Small intestine (tissue), 7 donors: ENCODE data around the gene CARD14. TPM values are rescaled to one million over a fixed set of nuclear protein-coding genes. Genes with fewer than 3 reads are reported as not detected.

Source experiments
- DNase-seq, 2 donors: peaks; one replicate each; pipeline versions ENCODE4 v3.0.0 to v3.0.0-alpha.2; 2013
- FAIRE-seq: peaks from 2 replicates; lab custom pipeline; 2012; peaks lifted over from hg19 to GRCh38; lab: Jason Lieb, UNC
- H3K27ac ChIP-seq, 3 donors: one replicate each; pipeline ENCODE4 v1.5.1; 2013; ENCODE audit warnings: low read length in 2 of 3, mild to moderate bottlenecking in 2 of 3, control low read depth in 1 of 3, inconsistent platforms in 1 of 3, low read depth in 1 of 3, moderate library complexity in 1 of 3
- H3K27me3 ChIP-seq, 3 donors: one replicate each; pipeline ENCODE4 v1.6.1; 2013; ENCODE audit warnings: low read length in 3 of 3, inconsistent platforms in 1 of 3; ENCODE audit not compliant: control insufficient read depth in 3 of 3, insufficient read depth in 3 of 3
- H3K36me3 ChIP-seq, 3 donors: one replicate each; pipeline ENCODE4 v1.6.1; 2013; ENCODE audit warnings: low read length in 3 of 3, inconsistent platforms in 1 of 3, low read depth in 1 of 3, mild to moderate bottlenecking in 1 of 3, moderate library complexity in 1 of 3; ENCODE audit not compliant: control insufficient read depth in 3 of 3, insufficient read depth in 2 of 3
- H3K4me1 ChIP-seq, 3 donors: one replicate each; pipeline ENCODE4 v1.6.1; 2013; ENCODE audit warnings: low read length in 2 of 3, inconsistent platforms in 1 of 3, low read depth in 1 of 3, mild to moderate bottlenecking in 1 of 3, moderate library complexity in 1 of 3; ENCODE audit not compliant: control insufficient read depth in 3 of 3, insufficient read depth in 2 of 3
- H3K4me3 ChIP-seq, 3 donors: one replicate each; pipeline ENCODE4 v1.5.1; 2013; ENCODE audit warnings: low read length in 3 of 3, control low read depth in 1 of 3, inconsistent platforms in 1 of 3, low read depth in 1 of 3, mild to moderate bottlenecking in 1 of 3, moderate library complexity in 1 of 3
- H3K9me3 ChIP-seq, 2 donors: one replicate each; pipeline ENCODE4 v1.6.1; 2013; ENCODE audit warnings: low read depth in 1 of 2, low read length in 1 of 2; ENCODE audit not compliant: control insufficient read depth in 2 of 2, insufficient read depth in 1 of 2
- WGBS, 3 donors: extraction: QIAGEN DNeasy Blood & Tissue Kit; methylation state at CpG; one replicate each; pipeline ENCODE4 v1.1.7; 2013; 5-methylcytosine and 5-hydroxymethylcytosine counted together
- polyA plus RNA-seq, 4 donors: library from polyadenylated mRNA; stranded (reverse) in 3 of 4; unstranded in 1 of 4; fragments of 200-250 nt in 3 of 4; fragments of 120-200 nt in 1 of 4; gene quantifications; one replicate each; pipeline versions ENCODE4 v1.2.1 to v1.2.3, GENCODE V29; 2013
- donor health status: healthy with polysubstance abuse.
- donor health status: control.
- donor health status: control.
- donor health status: Bipolar disorder and iron deficiency.
- donor health status: healthy.

The CARD14 gene
- polyA plus RNA-seq, 4 donors: 0.81 to 3.1 (median 1.5) TPM

DNA sequence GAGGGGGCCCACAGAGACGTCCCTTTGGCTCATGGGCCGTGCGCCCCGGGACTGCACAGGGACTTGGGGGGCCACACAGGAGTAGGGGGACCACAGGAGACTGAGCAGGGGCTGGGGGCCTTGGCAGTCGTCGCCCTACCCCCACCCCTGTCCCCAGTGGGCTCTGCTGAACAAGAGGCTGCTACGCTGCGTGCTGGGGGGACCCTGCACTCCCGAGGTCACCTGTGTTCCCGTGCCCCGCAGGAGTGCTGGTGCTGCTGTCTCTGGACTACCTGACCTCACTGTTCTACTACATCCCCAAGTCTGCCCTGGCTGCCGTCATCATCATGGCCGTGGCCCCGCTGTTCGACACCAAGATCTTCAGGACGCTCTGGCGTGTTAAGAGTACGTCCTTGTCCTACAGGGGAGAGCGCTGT is 76.4 kb downstream of the CARD14 start:
- no peak for FAIRE-seq

GRCh38 chr17:80246726-80247125 is 76.9 kb downstream of the CARD14 start:
- Histone ChIP-seq H3K4me1 (no peaks in the 10 kb centered on the region), H3K9me3 (no peaks in the 10 kb centered on the region), H3K36me3 (peaks cover 0 to 89% (median 4%) of the 10 kb centered on the region in 3 donors), H3K27ac (no peak overlapping the region), H3K27me3 (no peaks in the 10 kb centered on the region), H3K4me3 (no peak overlapping the region)
- DNase-seq: no peak
- no peak for FAIRE-seq
- 90 to 93% (median 93%) methylated on average over 6 to 8 of the region's 8 CpGs for WGBS, 3 donors

More for the DNA sequence above, 76.4 kb downstream of the CARD14 start:
- no peak overlapping the region for H3K27ac ChIP-seq
- no peaks in the 10 kb centered on the region for H3K9me3 ChIP-seq
- H3K27me3 ChIP-seq: no peaks in the 10 kb centered on the region
- peaks cover 0 to 90% (median 6%) of the 10 kb centered on the region in 3 donors for H3K36me3 ChIP-seq
- 93 to 98% (median 93%) methylated on average over 19 of the region's 19 CpGs for WGBS, 3 donors
- no peaks in the 10 kb centered on the region for H3K4me1 ChIP-seq
- no peak for DNase-seq
- H3K4me3 ChIP-seq: no peak overlapping the region

- Histone ChIP-seq H3K9me3 (no peaks in the 10 kb centered on the region), H3K27ac (no peak overlapping the region), H3K4me1 (no peaks in the 10 kb centered on the region), H3K36me3 (peaks cover 0 to 89% (median 0%) of the 10 kb centered on the region in 3 donors), H3K4me3 (no peak overlapping the region), H3K27me3 (no peaks in the 10 kb centered on the region)
- WGBS, 3 donors: 92 to 97% (median 94%) methylated on average over 17 of the region's 17 CpGs
- DNase-seq: no peak
- no peak for FAIRE-seq
Measured at GRCh38 chr17:80247561-80247960, 77.7 kb downstream of the CARD14 start.

- no peaks in the 10 kb centered on the region for H3K27me3 ChIP-seq
- no peaks in the 10 kb centered on the region for H3K9me3 ChIP-seq
- H3K27ac ChIP-seq: no peak overlapping the region
- no peaks in the 10 kb centered on the region for H3K4me1 ChIP-seq
- 92 to 95% (median 94%) methylated on average over 19 to 23 of the region's 23 CpGs for WGBS, 3 donors
- H3K36me3 ChIP-seq: peaks cover 0 to 90% (median 0%) of the 10 kb centered on the region in 3 donors
- DNase-seq: no peak
- H3K4me3 ChIP-seq: no peak overlapping the region
- FAIRE-seq: no peak
Measured at GRCh38 chr17:80248001-80248893, 78.4 kb downstream of the CARD14 start.

DNA sequence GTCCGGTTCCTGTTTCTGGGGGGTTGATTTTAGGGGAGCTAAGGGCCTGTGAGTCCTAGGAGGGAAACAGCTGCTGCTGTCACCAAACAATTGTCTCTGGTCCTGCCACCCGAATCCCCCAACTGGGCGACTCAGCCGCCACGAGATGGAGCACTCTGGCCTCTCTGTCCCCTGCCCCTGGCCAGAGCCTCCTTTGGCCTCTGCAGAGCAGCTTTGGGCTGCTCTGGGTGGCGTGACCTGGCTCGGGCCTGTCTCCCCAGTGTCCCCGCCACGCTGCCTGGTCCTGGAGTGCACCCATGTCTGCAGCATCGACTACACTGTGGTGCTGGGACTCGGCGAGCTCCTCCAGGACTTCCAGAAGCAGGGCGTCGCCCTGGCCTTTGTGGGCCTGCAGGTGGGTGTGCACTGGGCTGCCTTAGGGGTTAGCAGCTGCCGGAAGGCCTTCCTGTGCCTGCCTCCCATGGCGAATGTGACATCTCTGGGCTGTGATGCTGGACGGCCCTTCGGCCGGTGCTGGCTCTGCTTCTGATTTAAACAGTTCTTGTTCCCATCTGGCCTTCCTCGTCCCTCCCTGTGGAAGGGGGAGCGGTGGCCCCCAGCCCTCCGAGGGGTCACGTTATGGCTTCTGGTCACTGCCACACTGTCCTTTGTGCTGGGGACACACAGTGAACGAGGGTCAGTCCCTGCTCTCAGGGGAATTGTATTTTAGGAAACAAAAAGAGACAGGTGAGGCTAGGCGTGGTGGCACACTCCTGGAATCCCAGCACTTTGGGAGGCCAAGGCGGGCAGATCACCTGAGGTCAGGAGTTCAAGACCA is 79.3 kb downstream of the CARD14 start:
- Histone ChIP-seq H3K4me3 (no peak overlapping the region), H3K9me3 (no peaks in the 10 kb centered on the region), H3K4me1 (no peaks in the 10 kb centered on the region), H3K27me3 (no peaks in the 10 kb centered on the region), H3K27ac (no peak overlapping the region), H3K36me3 (peaks cover 0 to 88% (median 0%) of the 10 kb centered on the region in 3 donors)
- DNase-seq (no peak), FAIRE-seq (no peak)
- WGBS, 3 donors: 87 to 90% (median 90%) methylated on average over 26 of the region's 26 CpGs

DNA sequence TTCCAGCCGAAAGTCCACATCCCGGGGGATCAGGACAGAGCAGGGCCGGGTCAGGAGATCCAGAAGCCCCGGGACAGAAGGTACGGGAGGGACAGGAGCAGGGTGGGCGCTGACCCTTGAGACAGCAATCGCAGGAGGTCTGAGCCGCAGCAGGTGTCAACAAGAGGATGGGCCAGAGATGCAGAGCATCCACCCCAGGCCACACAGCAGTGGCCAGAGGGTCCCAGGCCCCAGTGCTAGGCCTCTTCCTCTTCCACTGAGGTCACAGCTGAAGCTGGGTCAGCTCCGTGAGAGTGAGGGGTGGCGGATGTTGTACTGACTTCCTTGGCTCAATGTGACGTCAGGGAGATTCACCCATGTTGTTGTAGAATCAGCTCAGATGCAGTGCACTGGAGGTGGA is 82.1 kb downstream of the CARD14 start:
- no peak for DNase-seq
- Histone ChIP-seq H3K36me3 (peaks cover 0 to 69% (median 0%) of the 10 kb centered on the region in 3 donors), H3K4me1 (peaks cover 0 to 3% (median 2%) of the 10 kb centered on the region in 3 donors), H3K27ac (no peak overlapping the region), H3K4me3 (no peak overlapping the region), H3K27me3 (no peaks in the 10 kb centered on the region), H3K9me3 (no peaks in the 10 kb centered on the region)
- WGBS, 3 donors: 92 to 95% (median 94%) methylated on average over 11 of the region's 11 CpGs
- no peak for FAIRE-seq

GRCh38 chr17:80252871-80253270 is 83.0 kb downstream of the CARD14 start:
- H3K27ac ChIP-seq: no peak overlapping the region
- H3K9me3 ChIP-seq: no peaks in the 10 kb centered on the region
- H3K4me3 ChIP-seq: no peak overlapping the region
- no peaks in the 10 kb centered on the region for H3K27me3 ChIP-seq
- peak; percentile 50 to 78 for DNase-seq
- peaks cover 0 to 3% (median 2%) of the 10 kb centered on the region in 3 donors for H3K4me1 ChIP-seq
- H3K36me3 ChIP-seq: peaks cover 0 to 63% (median 0%) of the 10 kb centered on the region in 3 donors
- WGBS, 3 donors: 18 to 47% (median 19%) methylated on average over 13 of the region's 13 CpGs
- FAIRE-seq: no peak
